GM19193 (cell line): ENCODE results near the gene DIP2C.

ENCODE experiments used
- POLR2A ChIP-seq: IDR thresholded peaks from 4 replicates; pipeline ENCODE4 v1.6.1; 2011; ENCODE audit not compliant: insufficient read depth, insufficient read length; ENCODE audit errors: extremely low read depth

Gene DIP2C

DNA sequence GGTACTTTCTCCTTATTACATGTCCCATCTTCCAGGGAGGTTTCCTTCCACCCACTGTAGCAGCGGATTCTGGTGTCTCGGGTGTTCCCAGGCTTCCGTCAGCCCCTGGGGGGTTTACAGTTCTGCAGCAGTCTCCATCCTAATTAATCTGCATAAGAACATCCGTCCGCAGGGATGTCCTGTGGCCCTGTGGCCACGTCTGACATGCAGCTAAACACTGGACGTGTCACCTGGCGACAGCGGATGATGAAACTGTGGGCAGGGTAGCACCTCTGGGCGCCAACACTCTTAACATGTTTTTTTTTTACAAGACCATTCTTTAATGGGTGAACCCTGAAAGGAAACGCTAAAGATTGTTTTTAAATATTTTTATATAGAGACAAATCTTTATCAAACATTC, 58.2 kb downstream of the DIP2C start:
- no peak for TF ChIP-seq POLR2A

GRCh38 chr10:630581-631073, 58.8 kb downstream of the DIP2C start:
- TF ChIP-seq POLR2A, result no peak

DNA sequence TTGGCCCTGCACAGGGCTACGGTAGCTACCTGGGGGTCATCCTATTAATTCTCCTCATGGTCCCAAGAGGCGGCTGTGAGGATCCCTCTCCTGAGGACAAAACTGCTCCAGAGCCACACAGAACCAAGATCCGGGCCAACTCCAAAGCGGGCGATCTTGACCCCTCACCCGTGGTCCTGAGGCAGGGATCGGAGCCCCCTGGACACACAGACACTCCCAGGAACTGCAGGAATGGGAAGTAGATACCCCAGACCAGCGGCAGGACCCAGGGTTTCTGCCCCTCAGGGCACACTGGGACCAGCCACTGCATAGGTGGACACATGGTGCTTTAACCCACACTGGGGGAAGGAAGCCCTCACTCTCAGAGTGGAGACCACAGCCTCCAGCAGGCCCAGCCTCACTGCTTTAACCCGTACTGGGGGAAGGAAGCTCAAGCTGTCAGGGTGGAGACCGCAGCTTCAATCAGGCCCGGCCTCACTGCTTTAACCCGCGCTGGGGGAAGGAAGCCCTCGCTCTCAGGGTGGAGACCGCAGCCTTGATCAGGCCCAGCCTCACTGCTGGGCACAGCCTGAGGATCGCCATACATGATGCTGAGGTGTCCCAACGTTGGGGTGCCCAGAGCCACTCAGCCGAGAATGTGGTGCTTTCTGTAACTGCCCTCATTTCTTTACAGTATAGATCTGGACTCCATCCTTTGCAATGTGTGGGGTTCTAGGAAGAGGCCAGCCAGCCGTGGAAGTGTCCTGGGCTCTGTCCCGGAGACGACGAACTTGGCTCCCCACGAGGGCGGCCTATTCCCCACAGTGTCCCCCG, 60.1 kb downstream of the DIP2C start:
- no peak for TF ChIP-seq POLR2A

DNA sequence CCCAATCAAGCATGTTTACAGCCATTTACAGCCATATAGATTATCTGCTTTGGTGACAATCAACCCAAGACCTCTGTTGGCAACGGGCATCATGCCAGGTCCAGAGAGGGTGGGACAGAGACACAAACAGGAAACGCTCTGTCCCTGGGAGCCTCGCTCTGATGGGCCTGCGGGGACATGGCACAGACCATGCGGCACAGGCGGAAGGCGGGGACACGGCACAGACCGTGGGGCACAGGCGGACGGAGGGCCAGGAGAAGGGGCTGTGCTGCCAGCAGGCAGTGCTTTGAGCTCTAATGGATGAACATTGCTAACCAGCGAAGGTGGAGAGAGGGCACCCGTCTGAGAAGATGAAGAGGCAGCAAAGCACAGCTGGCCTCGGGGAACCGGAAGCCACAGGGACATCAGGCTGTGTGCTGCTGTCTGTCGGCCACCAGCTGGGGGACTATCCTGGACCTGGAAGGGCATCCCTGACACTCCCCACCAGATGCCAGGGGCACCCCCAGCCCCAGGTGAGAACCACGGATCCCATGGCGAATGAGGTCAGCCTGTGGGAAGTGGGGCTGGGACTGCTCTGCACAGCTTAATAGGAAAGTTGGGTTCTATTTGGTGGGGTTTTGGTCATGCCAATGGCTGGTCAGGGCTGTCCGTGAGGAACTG, 61.0 kb downstream of the DIP2C start:
- no peak for TF ChIP-seq POLR2A

- no peak for TF ChIP-seq POLR2A
Observed at GRCh38 chr10:627032-627992, 62.2 kb downstream of the DIP2C start.

DNA sequence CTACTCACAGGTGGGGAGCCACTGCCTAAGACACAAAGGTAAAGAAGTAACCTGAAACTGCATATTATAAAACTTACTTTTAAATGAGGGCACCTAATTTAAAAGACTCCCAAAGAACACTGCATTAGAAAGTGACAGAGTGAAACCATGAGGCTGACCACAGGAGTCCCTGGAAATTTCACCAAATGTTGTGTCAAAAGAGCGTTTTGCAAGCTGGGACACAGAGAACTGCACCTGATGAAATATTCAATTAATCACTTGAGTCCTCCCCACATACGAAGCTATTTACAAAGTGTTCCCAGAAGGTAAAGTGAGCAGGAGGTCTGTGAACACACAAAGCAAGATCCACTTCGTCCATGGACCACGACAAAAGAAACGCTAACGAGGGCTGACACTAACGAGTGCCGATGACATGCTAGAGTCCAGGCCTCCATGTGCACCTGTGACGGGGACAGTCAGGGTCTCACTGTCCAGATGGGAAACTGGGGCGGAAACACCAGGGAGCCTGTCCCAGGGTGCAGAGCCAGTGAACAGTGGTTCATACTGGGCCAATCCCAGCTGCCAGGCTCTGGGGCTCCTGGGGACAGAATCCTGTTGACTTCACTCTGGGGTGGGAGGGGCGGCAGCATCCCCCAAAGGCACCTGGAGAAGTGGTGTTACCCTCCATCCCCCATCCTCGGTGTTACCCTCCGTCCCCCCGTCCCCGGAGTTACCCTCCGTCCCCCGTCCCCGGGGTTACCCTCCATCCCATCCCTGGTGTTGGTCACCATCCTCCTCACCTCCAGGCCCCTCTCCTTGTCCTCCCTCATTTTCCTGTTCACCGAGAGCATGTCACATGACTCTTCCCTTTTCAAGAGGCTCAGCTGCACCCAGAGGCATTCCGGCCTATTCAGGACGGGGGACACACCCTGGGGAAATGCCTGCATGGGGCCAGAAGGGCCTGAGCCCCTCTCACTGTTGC, 63.4 kb downstream of the DIP2C start:
- TF ChIP-seq POLR2A, result no peak

GRCh38 chr10:625333-625696, 64.2 kb downstream of the DIP2C start:
- no peak for TF ChIP-seq POLR2A

DNA sequence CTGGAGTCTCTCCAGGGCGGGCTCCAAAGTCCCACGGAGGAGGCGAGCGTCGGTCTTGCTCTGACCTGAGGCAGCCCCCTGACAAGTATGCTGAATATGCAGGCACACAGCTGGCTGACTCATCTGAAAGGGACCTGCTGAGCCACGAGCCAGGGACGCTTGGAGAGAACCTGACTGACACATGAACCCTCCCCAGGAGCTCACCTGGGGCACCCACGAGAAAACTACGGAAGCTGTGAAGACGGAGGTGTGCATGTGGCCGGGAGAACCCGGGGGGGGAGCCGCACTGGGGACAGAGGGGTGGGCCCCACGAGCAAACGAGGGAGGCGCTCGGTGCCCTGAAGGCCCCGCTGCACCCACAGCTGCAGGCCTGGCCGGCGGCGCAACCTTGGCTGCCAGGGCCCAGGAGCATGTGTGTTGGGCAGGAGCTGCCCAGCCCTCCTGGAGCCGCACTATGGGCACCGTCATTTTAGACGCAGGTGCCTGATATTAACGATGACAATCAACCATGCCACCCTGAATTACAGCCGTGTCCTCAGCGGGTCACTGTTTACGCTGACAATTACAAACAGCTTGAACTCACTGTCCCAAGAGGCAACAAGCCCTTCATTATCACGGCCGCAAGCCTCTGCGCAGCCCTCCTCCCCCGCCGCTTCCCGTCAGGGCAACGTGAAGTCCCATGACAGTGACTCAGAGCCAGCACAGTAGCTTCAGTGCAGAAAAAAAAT, 64.7 kb downstream of the DIP2C start:
- no peak for TF ChIP-seq POLR2A

- TF ChIP-seq POLR2A, result no peak
Observed at GRCh38 chr10:624312-624604, 65.2 kb downstream of the DIP2C start.

DNA sequence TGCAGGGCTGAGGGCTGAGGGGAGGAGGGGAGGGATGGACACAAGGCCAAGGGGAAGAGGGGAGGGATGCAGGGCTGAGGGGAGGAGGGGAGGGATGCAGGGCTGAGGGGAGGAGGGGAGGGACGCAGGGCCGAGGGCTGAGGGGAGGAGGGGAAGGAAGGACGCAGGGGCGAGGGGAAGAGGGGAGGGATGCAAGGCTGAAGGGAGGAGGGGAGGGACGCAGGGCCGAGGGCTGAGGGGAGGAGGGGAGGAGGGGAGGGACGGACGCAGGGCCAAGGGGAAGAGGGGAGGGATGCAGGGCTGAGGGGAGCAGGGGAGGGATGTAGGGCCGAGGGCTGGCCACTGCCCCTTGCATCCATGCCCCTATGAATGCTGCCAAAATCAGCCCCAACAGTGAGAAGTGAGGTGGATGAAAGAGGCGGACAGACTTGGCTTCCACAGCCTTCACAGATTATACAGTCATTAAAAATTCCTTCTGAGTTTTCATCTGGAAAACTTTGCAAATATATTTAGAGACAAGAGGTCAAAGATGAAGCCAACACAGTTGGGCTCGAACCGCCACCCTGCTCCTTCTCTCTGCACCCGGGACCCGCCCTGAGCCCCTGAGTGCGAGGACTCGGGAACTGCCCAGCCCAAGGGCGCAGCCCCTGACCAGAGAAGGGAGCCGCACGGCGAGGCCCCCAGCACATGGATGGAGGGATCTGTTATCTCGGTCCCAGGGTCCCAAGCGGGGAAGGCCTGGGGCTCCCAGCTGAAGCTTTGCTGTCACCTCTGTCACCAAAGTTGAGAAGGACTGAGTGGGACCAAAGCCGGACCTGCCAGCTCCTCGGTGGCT, 65.8 kb downstream of the DIP2C start:
- no peak for TF ChIP-seq POLR2A

GRCh38 chr10:623014-623413, 66.5 kb downstream of the DIP2C start:
- no peak for TF ChIP-seq POLR2A

DNA sequence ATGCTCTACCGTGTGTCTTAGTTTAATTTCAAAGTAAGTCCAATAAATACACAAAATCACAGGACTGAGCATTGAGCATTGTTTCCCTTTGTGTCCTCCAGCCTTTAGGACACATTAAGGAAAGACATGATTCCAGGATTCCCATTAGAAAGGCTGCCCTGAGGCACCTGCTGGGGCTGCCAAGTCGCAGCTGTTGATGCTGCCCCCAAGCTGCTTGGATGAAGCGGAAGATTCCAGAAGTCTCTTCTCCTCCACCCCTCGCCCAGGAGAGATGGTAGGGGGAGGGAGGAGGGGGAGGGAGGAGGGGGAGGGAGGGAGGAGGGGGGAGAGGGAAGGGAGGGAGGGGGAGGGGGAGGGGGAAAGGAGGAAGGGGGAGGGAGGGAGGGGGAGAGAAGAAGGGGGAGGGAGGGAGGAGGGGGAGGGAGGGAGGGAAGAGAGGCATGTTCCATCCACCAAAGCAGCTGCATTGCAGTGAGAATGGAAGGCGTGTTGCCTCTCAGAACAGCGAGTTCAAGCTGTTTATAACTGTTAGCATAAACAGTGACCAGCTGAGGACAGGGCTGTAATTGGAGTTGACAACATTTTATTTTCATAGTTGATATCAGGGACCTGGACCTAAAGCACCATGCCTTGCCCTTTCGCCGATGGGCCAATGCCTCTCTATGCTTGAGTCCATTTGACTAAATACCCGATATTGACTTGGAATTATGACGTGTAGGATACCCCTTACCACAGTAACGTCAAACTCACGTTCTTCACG, 67.3 kb downstream of the DIP2C start:
- TF ChIP-seq POLR2A, result no peak
